Fibroblast of lung (primary cell): ENCODE results near the gene TMEM266. TPM values are rescaled to one million over a fixed set of nuclear protein-coding genes. Genes with fewer than 3 reads are reported as not detected.
A peak's percentile ranks its signal among the peaks of the same experiment; 100 is the strongest.

ENCODE experiments used
- DNase-seq, 2 donors: peaks; one replicate each; pipeline versions ENCODE4 v3.0.0 to v3.0.0-alpha.2; 2010; ENCODE audit warnings: low read depth in 2 of 2
- H2AFZ ChIP-seq: 2 replicates; pipeline ENCODE4 v1.5.1; 2012; ENCODE audit warnings: low read length, control low read depth, inconsistent platforms
- H3K27ac ChIP-seq: 2 replicates; pipeline ENCODE4 v1.5.1; 2011; ENCODE audit warnings: low read length, control low read depth; ENCODE audit not compliant: insufficient read depth
- H3K27me3 ChIP-seq: 2 replicates; pipeline ENCODE4 v1.5.1; 2011; ENCODE audit warnings: mild to moderate bottlenecking, low read length; ENCODE audit not compliant: control insufficient read depth, insufficient read depth
- H3K36me3 ChIP-seq: 2 replicates; pipeline ENCODE4 v1.5.1; 2011; ENCODE audit warnings: low read length; ENCODE audit not compliant: control insufficient read depth, insufficient read depth
- H3K4me1 ChIP-seq: 2 replicates; pipeline ENCODE4 v1.5.1; 2011; ENCODE audit warnings: low read length; ENCODE audit not compliant: control insufficient read depth, insufficient read depth; ENCODE audit errors: extremely low read depth
- H3K4me2 ChIP-seq: 2 replicates; pipeline ENCODE4 v1.5.1; 2011; ENCODE audit warnings: low read length, control low read depth; ENCODE audit not compliant: insufficient read depth; ENCODE audit errors: extremely low read depth
- H3K4me3 ChIP-seq, 4 experiments: fragments of 200-600 bp in 1 of 4; sonication (generic) in 1 of 4; replicated peaks in 1 of 4; 2 replicates each; pipeline ENCODE4 v1.5.1; 2011 to 2016; ENCODE audit warnings: low read length in 4 of 4, low read depth in 3 of 4, mild to moderate bottlenecking in 3 of 4, control low read depth in 2 of 4, inconsistent platforms in 1 of 4, mixed read lengths in 1 of 4; ENCODE audit not compliant: insufficient read depth in 1 of 4; ENCODE audit errors: control extremely low read depth in 1 of 4
- H3K79me2 ChIP-seq: 2 replicates; pipeline ENCODE4 v1.5.1; 2012; ENCODE audit warnings: mild to moderate bottlenecking, low read length, inconsistent platforms; ENCODE audit not compliant: control insufficient read depth, insufficient read depth
- H3K9ac ChIP-seq: 2 replicates; pipeline ENCODE4 v1.5.1; 2011; ENCODE audit warnings: mild to moderate bottlenecking, low read length, control low read depth; ENCODE audit not compliant: insufficient read depth
- H3K9me3 ChIP-seq: 2 replicates; pipeline ENCODE4 v1.5.1; 2012; ENCODE audit warnings: low read depth, low read length; ENCODE audit not compliant: control insufficient read depth, insufficient read depth
- H4K20me1 ChIP-seq: 2 replicates; pipeline ENCODE4 v1.5.1; 2011; ENCODE audit warnings: low read length; ENCODE audit not compliant: control insufficient read depth, insufficient read depth; ENCODE audit errors: extremely low read depth
- CTCF ChIP-seq, 2 donors: IDR thresholded peaks in 1 of 2; conservative IDR thresholded peaks in 1 of 2; 1 replicate in 1 of 2; 2 replicates in 1 of 2; pipeline ENCODE4 v1.5.1; 2011 to 2012; ENCODE audit warnings: low read length in 2 of 2, control low read depth in 1 of 2, inconsistent platforms in 1 of 2, low read depth in 1 of 2, mild to moderate bottlenecking in 1 of 2
- EZH2 ChIP-seq: IDR thresholded peaks from 2 replicates; pipeline ENCODE4 v1.5.1; 2012; ENCODE audit warnings: low read length, control low read depth, mild to moderate bottlenecking; ENCODE audit errors: missing control alignments
- polyA plus RNA-seq, 2 donors: library from polyadenylated mRNA; depleted of rRNA in 1 of 2; stranded (reverse) in 1 of 2; unstranded in 1 of 2; fragments of >200 nt; gene quantifications; 2 replicates each; pipeline ENCODE4 v1.2.1, GENCODE V29; 2011 to 2012; ENCODE audit warnings: missing spikeins in 1 of 2
- total RNA-seq: library from RNA; depleted of rRNA; stranded (reverse); fragments of >200 nt; gene quantifications from 2 replicates; pipeline ENCODE4 v1.2.1, GENCODE V29; 2014

TMEM266 gene
- total and polyA plus RNA-seq, 2 donors (not counting 1 experiment from before 2014, with no cell fraction given) = 0.09 to 0.33 TPM

- Histone ChIP-seq H3K9ac (no peak overlapping the region), H3K27me3 (no peaks in the 10 kb centered on the region), H3K79me2 (no peaks in the 10 kb centered on the region), H2AFZ (no peak overlapping the region), H3K9me3 (no peaks in the 10 kb centered on the region), H3K4me3 (no peak overlapping the region), H3K36me3 (no peaks in the 10 kb centered on the region), H4K20me1 (no peaks in the 10 kb centered on the region), H3K4me2 (no peak overlapping the region), H3K27ac (no peak overlapping the region), H3K4me1 (peaks cover 2% of the 10 kb centered on the region)
- no peak for DNase-seq
- TF ChIP-seq CTCF (conservative IDR thresholded peaks at IDR 0.05 in 1 of 2, IDR thresholded peaks at IDR 0.05 in 1 of 2; ENCODE audit: low read depth in 1 of 2, low read length in 2 of 2) = no peak
- no peak for TF ChIP-seq EZH2
Observed at GRCh38 chr15:76204109-76204845, 144.5 kb downstream of the TMEM266 start.

GRCh38 chr15:76204916-76205460 lies 145.2 kb downstream of the TMEM266 start:
- no peak overlapping the region for H3K4me2 ChIP-seq
- H3K4me3 ChIP-seq = no peak overlapping the region
- no peaks in the 10 kb centered on the region for H3K79me2 ChIP-seq
- H4K20me1 ChIP-seq = no peaks in the 10 kb centered on the region
- H3K36me3 ChIP-seq = no peaks in the 10 kb centered on the region
- no peaks in the 10 kb centered on the region for H3K9me3 ChIP-seq
- H2AFZ ChIP-seq = no peak overlapping the region
- DNase-seq = no peak
- no peak overlapping the region for H3K27ac ChIP-seq
- H3K27me3 ChIP-seq = no peaks in the 10 kb centered on the region
- H3K9ac ChIP-seq = no peak overlapping the region
- no peaks in the 10 kb centered on the region for H3K4me1 ChIP-seq
- TF ChIP-seq EZH2 (no peak), CTCF (conservative IDR thresholded peaks at IDR 0.05 in 1 of 2, IDR thresholded peaks at IDR 0.05 in 1 of 2; ENCODE audit: low read depth in 1 of 2, low read length in 2 of 2) (no peak)

- no peaks in the 10 kb centered on the region for H3K79me2 ChIP-seq
- no peak overlapping the region for H3K4me3 ChIP-seq
- no peak for TF ChIP-seq CTCF (conservative IDR thresholded peaks at IDR 0.05 in 1 of 2, IDR thresholded peaks at IDR 0.05 in 1 of 2; ENCODE audit: low read depth in 1 of 2, low read length in 2 of 2)
- TF ChIP-seq EZH2 = no peak
- H3K4me1 ChIP-seq = no peaks in the 10 kb centered on the region
- H3K27ac ChIP-seq = no peak overlapping the region
- no peaks in the 10 kb centered on the region for H4K20me1 ChIP-seq
- H3K9ac ChIP-seq = no peak overlapping the region
- no peaks in the 10 kb centered on the region for H3K9me3 ChIP-seq
- DNase-seq = peak; percentile 67 to 70
- no peak overlapping the region for H3K4me2 ChIP-seq
- no peak overlapping the region for H2AFZ ChIP-seq
- no peaks in the 10 kb centered on the region for H3K27me3 ChIP-seq
- H3K36me3 ChIP-seq = peaks cover 2% of the 10 kb centered on the region
Observed at GRCh38 chr15:76206325-76206976, 146.7 kb downstream of the TMEM266 start.
